NCI-H2029 (cell line): Measurements from ENCODE around the gene ADCYAP1R1.

Experiments used
- DNase-seq: peaks from one replicate; lab custom pipeline; 2025; lab: John Stamatoyannopoulos, UW

ADCYAP1R1 gene

GRCh38 chr7:31068006-31068675 lies 16.0 kb downstream of the ADCYAP1R1 start:
- no peak for DNase-seq

DNA sequence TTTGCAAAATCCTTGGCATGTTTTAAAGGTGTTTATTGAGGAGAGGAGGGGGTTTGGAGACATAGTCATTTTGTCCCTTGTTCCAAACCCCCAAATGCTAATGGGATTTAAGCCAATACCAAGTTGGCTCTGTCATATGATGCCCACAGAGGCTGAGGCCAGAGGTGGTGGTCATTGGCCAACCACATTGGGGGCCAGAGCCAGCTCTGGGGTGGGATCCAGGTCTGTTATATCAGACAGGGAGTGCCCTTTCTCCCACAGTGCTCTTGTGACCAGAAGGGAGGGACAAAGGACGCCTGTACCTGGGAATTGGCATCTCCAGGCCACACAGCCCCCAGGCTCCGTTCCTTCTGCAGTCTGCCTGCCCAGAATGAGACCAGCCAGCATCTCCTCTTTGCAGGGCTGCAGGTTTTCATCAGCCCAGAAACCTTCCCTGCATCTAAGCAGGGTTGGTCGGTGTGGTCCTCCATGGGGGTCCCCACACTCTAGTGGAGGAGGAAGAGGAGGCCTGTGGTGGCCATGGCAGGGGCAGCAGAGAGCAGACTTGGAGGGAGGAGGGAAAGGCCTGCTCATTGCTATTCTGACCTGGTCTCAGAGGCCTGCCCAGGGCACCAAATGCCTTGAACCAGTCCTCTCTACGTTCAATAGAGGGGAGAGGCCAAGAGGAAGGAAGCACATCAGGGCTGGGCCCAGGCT lies 17.9 kb downstream of the ADCYAP1R1 start:
- no peak for DNase-seq

- no peak for DNase-seq
Observed at GRCh38 chr7:31070991-31071644, 19.0 kb downstream of the ADCYAP1R1 start.

GRCh38 chr7:31071645-31072029 lies 19.5 kb downstream of the ADCYAP1R1 start:
- DNase-seq: no peak

DNA sequence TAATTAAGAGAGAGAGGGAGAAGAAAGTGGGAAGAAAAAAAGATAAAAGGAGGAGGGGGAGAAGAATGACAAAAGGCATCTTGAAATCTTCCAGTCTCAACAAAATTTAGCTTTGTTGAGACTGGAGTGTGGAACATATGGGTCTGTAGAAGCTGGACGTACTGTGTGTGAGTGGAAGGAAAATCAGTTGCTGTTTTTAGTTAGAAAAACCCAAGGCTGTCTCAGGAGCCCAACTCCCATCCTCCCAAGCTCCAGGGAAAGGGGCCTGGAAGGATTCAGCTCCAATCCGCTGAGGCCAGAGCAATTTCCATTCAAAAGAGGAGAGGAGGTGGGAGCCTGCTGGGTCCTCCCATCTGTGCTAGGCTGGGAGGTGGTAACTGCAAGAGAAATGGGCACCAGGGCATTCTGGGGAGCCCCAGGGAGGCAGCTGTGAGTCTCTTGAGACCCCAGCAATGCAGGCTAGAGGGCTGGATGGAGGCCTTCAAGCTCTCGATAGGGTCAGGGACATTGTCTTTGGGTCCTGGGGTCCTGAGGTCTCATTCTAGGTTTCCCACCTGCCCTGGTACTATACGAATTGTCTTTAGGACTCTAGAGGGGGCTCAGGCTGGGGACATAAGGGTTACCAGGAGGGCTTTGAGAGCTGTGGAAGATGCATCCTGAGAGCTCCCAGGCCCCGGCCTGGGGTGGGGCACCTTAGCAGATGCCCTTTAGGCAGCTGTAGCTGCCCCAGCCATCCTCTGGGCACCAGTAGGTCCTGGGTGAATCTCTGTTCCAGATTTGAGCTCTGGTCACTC lies 21.4 kb downstream of the ADCYAP1R1 start:
- DNase-seq: no peak

DNA sequence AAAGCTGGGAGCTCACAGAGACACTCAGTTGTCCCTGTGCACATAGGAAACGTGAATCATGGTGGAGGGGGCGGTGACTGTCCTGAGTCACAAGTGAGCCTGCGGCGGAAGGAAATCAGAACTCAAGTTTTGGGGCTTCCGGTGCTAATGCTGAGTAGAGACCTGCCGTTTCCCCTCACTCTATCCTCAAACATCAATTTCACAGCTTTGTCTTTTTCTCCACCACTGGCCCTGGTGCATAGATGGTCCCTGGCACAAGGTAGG lies 21.9 kb downstream of the ADCYAP1R1 start:
- DNase-seq: no peak

- no peak for DNase-seq
Observed at GRCh38 chr7:31074403-31075085, 22.4 kb downstream of the ADCYAP1R1 start.

DNA sequence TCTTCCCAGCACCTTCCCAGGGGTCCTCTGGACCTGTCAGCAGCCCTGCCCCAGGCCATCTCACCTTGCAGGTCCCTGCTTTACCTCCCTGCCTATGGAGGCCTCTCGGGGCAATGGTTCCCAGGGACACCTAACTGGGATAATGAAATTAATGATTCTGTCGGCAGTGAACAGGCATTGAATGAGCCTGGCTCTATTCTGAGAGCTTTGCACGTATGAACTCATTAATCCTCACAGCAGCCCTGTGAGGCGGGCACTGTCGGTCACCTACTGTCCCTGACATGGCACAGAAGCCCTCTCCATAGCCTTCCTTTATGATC lies 22.9 kb downstream of the ADCYAP1R1 start:
- DNase-seq: no peak

DNA sequence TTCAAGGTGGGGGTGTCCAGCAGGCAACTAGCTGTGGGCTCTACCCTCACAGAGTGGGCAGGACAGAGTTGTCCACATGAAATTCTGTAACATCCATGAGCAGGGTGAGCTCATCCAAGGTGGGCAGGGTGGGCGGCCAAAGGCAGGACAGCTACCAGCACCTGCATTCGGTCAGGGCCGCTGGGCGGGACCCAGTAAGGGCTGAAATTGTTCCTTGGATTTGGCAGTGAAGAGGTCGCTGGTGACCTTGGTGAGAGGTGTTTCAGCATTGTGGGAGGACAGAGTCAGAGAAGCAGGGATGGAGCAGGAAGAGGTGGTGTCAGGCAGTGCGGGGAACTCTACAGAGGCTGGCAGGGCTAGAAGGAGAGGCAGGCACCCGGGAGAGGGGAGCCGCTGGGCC lies 23.9 kb downstream of the ADCYAP1R1 start:
- DNase-seq: no peak

- no peak for DNase-seq
Observed at GRCh38 chr7:31076641-31077310, 24.7 kb downstream of the ADCYAP1R1 start.

DNA sequence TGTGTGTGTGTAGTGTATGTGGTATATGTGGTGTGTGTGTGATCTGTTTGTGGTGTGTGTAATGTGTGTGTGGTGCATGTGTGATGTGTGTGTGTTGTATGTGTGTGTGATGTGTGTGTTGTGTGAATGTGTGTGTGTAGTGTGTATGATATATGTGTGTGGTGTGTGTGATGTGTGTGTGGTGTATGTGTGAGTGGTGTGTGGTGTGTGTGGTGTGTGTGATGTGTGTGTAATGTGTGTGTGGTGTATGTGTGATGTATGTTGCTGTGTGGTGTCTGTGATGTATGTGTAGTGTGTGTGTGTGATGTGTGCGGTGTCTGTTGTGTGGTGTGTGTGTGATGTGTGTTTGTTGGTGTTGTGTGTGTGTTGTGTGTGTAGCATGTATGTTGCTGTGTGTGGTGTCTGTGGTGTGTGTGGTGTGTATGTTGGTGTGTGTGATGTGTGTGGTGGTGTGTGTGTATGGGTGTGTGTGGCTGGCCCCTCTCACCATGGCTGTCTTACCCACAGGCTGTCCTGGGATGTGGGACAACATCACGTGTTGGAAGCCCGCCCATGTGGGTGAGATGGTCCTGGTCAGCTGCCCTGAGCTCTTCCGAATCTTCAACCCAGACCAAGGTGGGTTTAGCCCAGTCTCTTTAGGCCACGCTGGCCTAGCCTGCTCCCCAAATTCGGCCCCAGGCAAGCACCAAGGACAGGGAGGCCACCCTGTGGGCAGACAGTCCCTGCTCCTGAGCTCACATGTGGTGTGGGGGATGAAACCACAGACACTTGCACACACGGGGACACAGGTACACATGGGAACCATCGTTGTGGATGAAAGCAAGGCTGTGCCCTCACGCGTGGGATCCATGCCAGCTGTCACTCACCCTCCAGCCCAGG lies 25.6 kb downstream of the ADCYAP1R1 start:
- DNase-seq: no peak

GRCh38 chr7:31078363-31078990 lies 26.4 kb downstream of the ADCYAP1R1 start:
- DNase-seq: no peak

DNA sequence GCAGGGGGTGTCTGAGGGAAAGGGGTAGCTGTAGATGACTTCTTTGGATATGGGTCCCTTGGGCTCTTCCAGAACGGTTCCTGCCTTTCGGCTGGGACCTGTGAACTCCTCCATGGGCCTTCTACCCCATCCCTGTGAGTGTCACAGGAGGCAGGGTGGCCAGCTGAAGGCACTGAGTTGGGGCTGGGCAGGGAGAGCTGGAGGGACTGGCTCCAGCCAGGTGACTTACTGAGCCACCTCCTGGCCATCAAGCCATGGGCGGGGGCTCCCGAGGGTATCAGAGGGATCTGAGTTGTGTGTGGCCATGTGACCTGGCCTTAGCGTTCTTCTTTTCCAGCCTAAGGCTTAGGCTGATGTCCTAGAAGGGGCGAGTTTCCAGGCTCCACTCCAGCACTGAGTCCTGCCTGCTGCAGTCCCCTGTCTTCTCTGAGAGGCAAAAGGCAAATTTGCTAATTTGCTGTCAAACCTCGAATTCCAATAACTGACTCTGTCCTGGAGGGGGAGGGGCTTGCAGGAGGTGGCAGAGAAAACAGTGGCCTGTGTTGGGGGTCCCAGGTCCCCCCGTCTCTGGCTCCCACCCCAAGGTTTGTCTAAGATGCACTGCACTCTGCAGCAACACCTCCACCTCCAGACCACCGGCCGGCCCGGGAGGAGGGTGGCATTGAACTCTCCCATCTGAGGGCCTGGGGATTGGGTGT lies 27.2 kb downstream of the ADCYAP1R1 start:
- no peak for DNase-seq

DNA sequence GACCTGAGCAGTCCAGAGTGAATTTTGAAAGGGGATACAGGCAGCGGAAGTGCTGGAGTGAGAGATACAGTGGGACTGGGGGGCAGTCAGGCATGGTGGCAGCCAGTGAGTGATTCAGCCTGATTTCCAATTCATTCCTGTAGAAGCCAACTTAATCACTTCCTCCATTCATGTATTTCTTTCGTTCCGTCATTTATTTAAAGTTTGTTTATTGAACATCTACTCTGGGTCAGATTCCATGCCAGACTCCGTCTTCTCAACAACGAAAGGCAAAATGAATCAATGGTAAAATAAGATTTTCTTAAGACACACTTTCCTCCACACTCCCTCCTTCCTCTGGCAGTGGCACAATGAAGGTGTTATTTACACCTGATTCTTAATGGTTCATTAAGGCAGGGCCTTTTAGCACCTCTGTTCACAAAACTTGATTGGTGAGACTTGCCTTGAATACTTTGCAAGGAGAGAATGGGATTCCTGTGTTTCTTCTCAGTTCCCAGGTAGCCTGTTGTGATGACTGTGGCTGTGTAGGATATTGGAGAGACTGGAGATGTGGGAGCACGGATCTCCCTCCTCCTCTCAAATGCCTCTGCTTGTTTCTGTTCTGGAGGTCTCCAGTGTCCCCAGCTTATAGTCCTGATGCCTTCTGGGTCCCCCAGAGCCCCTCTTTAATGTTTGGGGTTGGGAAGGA lies 27.9 kb downstream of the ADCYAP1R1 start:
- DNase-seq: no peak

GRCh38 chr7:31080763-31081162 lies 28.7 kb downstream of the ADCYAP1R1 start:
- no peak for DNase-seq

GRCh38 chr7:31082017-31082416 lies 29.9 kb downstream of the ADCYAP1R1 start:
- no peak for DNase-seq

- no peak for DNase-seq
Observed at GRCh38 chr7:31082447-31082846, 30.3 kb downstream of the ADCYAP1R1 start.

GRCh38 chr7:31083210-31083786 lies 31.2 kb downstream of the ADCYAP1R1 start:
- DNase-seq: no peak

- no peak for DNase-seq
Observed at GRCh38 chr7:31084226-31084625, 32.1 kb downstream of the ADCYAP1R1 start.
